A549 (cell line): ENCODE measurements around the gene FKBP3.
"Not testable (repeated sequence)": the region's sequence is repeated elsewhere in the genome, so short reads cannot be mapped to it uniquely, and the experiment has no call there.

ENCODE experiments used
- CEBPB ChIP-seq, 2 experiments: fragments of >200 bp in 1 of 2; sonication (Bioruptor Twin) in 1 of 2; formaldehyde crosslinking in 1 of 2; IDR thresholded peaks; 2 replicates each; pipeline ENCODE4 v1.6.1; 2012 to 2016
- EP300 ChIP-seq, 2 experiments: fragments of >200 bp; sonication (Bioruptor Twin); formaldehyde crosslinking; IDR thresholded peaks; 2 replicates in 1 of 2; 3 replicates in 1 of 2; pipeline ENCODE4 v1.6.1; 2016 to 2017
- JUN ChIP-seq, 2 experiments: fragments of >200 bp; sonication (Bioruptor Twin); formaldehyde crosslinking; IDR thresholded peaks; 2 replicates in 1 of 2; 3 replicates in 1 of 2; pipeline ENCODE4 v1.6.1; 2016 to 2017
- POLR2A ChIP-seq: IDR thresholded peaks from 2 replicates; pipeline ENCODE4 v1.6.1; 2012; ENCODE audit warnings: mild to moderate bottlenecking, low read length
- TF ChIP-seq, protein P1 (sequence below): fragments of >200 bp; sonication (Bioruptor Twin); formaldehyde crosslinking; IDR thresholded peaks from 3 replicates; pipeline ENCODE4 v1.5.1; 2016
- TF ChIP-seq, protein P2 (sequence below): fragments of 450-650 bp; IDR thresholded peaks from 2 replicates; pipeline ENCODE4 v1.6.1; 2014; ENCODE audit warnings: antibody characterized with exemption
- TF ChIP-seq, protein P3 (sequence below): fragments of 150-350 bp; IDR thresholded peaks from 2 replicates; pipeline ENCODE4 v1.6.1; 2014; ENCODE audit warnings: low read depth, mild to moderate bottlenecking, low read length

DNA sequence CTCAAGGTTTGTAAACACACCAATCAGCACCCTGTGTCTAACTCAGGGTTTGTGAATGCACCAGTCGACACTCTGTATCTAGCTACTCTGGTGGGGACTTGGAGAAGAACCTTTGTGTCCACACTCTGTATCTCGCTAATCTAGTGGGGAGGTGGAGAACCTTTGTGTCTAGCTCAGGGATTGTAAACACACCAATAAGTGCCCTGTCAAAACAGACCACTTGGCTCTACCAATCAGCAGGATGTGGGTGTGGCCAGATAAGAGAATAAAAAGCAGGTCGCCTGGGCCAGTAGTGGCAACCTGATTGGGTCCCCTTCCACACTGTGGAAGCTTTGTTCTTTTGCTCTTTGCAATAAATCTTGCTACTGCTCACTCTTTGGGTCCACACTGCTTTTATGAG lies 53.2 kb downstream of the FKBP3 start:
- TF ChIP-seq, protein P1, sequence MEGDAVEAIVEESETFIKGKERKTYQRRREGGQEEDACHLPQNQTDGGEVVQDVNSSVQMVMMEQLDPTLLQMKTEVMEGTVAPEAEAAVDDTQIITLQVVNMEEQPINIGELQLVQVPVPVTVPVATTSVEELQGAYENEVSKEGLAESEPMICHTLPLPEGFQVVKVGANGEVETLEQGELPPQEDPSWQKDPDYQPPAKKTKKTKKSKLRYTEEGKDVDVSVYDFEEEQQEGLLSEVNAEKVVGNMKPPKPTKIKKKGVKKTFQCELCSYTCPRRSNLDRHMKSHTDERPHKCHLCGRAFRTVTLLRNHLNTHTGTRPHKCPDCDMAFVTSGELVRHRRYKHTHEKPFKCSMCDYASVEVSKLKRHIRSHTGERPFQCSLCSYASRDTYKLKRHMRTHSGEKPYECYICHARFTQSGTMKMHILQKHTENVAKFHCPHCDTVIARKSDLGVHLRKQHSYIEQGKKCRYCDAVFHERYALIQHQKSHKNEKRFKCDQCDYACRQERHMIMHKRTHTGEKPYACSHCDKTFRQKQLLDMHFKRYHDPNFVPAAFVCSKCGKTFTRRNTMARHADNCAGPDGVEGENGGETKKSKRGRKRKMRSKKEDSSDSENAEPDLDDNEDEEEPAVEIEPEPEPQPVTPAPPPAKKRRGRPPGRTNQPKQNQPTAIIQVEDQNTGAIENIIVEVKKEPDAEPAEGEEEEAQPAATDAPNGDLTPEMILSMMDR, result not testable (repeated sequence)
- TF ChIP-seq POLR2A; EP300 (IDR thresholded peaks at IDR 0.05); CEBPB (IDR thresholded peaks at IDR 0.05); JUN (IDR thresholded peaks at IDR 0.05): not testable (repeated sequence)
- TF ChIP-seq, protein P2, sequence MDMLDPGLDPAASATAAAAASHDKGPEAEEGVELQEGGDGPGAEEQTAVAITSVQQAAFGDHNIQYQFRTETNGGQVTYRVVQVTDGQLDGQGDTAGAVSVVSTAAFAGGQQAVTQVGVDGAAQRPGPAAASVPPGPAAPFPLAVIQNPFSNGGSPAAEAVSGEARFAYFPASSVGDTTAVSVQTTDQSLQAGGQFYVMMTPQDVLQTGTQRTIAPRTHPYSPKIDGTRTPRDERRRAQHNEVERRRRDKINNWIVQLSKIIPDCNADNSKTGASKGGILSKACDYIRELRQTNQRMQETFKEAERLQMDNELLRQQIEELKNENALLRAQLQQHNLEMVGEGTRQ, result not testable (repeated sequence)
- TF ChIP-seq, protein P3, sequence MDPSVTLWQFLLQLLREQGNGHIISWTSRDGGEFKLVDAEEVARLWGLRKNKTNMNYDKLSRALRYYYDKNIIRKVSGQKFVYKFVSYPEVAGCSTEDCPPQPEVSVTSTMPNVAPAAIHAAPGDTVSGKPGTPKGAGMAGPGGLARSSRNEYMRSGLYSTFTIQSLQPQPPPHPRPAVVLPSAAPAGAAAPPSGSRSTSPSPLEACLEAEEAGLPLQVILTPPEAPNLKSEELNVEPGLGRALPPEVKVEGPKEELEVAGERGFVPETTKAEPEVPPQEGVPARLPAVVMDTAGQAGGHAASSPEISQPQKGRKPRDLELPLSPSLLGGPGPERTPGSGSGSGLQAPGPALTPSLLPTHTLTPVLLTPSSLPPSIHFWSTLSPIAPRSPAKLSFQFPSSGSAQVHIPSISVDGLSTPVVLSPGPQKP, result not testable (repeated sequence)
